Skeletal muscle satellite cell (primary cell): ENCODE data around the gene OGG1.

Source experiments
- H3K27me3 ChIP-seq: 2 replicates; pipeline ENCODE4 v1.7.0; 2013; ENCODE audit warnings: low read length; ENCODE audit not compliant: control insufficient read depth, insufficient read depth
- H3K36me3 ChIP-seq: 2 replicates; pipeline ENCODE4 v1.7.0; 2013; ENCODE audit warnings: mild to moderate bottlenecking, control low read depth, low read length; ENCODE audit not compliant: insufficient read depth
- H3K4me1 ChIP-seq: 2 replicates; pipeline ENCODE4 v1.7.0; 2013; ENCODE audit warnings: low read length; ENCODE audit not compliant: control insufficient read depth, insufficient read depth
- H3K4me2 ChIP-seq: 2 replicates; pipeline ENCODE4 v1.7.0; 2013; ENCODE audit warnings: mild to moderate bottlenecking, low read length
- H3K4me3 ChIP-seq: 2 replicates; pipeline ENCODE4 v1.7.0; 2013; ENCODE audit warnings: low read length
- H3K9ac ChIP-seq: 2 replicates; pipeline ENCODE4 v1.7.0; 2013; ENCODE audit warnings: mild to moderate bottlenecking, low read depth, low read length, moderate library complexity
- H3K9me3 ChIP-seq: replicated peaks from 2 replicates; pipeline ENCODE4 v1.7.0; 2013; ENCODE audit warnings: mild to moderate bottlenecking, control low read depth, low read length

Gene OGG1

GRCh38 chr3:9780458-9780812 is 30.7 kb downstream of the OGG1 start:
- Histone ChIP-seq H3K27me3 (no peaks in the 10 kb centered on the region), H3K4me2 (no peak overlapping the region), H3K4me1 (peaks cover 18% of the 10 kb centered on the region), H3K9me3 (no peaks in the 10 kb centered on the region), H3K4me3 (no peak overlapping the region), H3K36me3 (peaks cover 27% of the 10 kb centered on the region), H3K9ac (no peak overlapping the region)

- Histone ChIP-seq H3K4me1 (peaks cover 18% of the 10 kb centered on the region), H3K4me2 (no peak overlapping the region), H3K9me3 (no peaks in the 10 kb centered on the region), H3K9ac (no peak overlapping the region), H3K4me3 (no peak overlapping the region), H3K27me3 (no peaks in the 10 kb centered on the region), H3K36me3 (peaks cover 31% of the 10 kb centered on the region)
Measured at GRCh38 chr3:9780910-9781309, 31.2 kb downstream of the OGG1 start.

GRCh38 chr3:9781551-9781950 is 31.8 kb downstream of the OGG1 start:
- no peak overlapping the region for H3K4me2 ChIP-seq
- peaks cover 18% of the 10 kb centered on the region for H3K4me1 ChIP-seq
- H3K9me3 ChIP-seq = no peaks in the 10 kb centered on the region
- no peak overlapping the region for H3K9ac ChIP-seq
- H3K4me3 ChIP-seq = no peak overlapping the region
- peaks cover 36% of the 10 kb centered on the region for H3K36me3 ChIP-seq
- H3K27me3 ChIP-seq = no peaks in the 10 kb centered on the region

DNA sequence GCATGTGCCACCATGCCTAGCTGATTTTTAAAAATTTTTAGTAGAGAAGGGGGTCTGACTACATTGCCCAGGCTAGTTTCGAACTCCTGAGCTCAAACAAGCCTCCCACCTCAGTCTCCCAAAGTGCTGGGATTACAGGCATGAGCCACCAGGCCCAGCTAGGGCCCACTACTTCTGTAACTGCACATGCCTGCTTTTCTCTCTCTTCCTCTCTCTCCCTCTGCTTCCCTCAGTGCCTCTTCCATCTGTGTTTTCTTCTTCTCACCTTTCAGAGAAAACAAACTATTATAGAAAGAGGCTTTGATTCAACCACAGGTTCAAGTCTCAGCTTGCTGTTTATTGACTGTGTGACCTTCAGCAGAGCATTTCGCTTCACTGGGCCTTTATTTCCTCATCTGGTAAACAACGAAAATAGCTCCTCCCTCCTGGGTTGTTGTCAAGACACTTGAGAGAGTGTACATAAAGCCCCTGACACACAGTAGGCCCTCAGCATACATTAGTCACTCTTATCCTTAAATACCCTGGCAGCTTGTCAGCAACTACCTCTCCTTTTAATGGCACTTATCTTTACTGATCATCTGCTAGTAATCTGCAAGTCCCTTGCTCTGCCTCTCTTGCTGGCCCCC is 32.3 kb downstream of the OGG1 start:
- no peak overlapping the region for H3K9ac ChIP-seq
- H3K4me2 ChIP-seq = no peak overlapping the region
- H3K36me3 ChIP-seq = peaks cover 41% of the 10 kb centered on the region
- peaks cover 18% of the 10 kb centered on the region for H3K4me1 ChIP-seq
- H3K4me3 ChIP-seq = no peak overlapping the region
- H3K9me3 ChIP-seq = no peaks in the 10 kb centered on the region
- no peaks in the 10 kb centered on the region for H3K27me3 ChIP-seq

DNA sequence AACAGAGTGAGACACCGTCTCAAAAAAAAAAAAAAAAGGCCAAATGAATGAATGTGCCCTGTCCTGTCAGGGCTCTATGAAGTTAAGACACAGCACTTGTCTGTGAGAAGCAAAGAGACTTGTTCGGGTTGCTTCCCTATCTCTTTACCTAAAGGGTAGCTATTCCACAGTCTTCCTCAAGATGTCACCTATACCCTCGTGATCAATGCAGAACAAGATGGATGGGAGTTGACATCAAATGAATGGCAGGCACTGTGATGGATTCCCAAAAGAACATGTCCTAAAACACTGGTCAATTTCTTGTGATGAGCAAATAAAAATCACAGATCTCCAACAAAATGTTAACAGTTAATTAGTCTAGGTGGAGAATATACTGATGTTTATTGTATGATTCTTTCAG is 33.0 kb downstream of the OGG1 start:
- H3K4me2 ChIP-seq = no peak overlapping the region
- H3K9me3 ChIP-seq = no peaks in the 10 kb centered on the region
- no peak overlapping the region for H3K4me3 ChIP-seq
- peaks cover 48% of the 10 kb centered on the region for H3K36me3 ChIP-seq
- H3K27me3 ChIP-seq = no peaks in the 10 kb centered on the region
- peaks cover 14% of the 10 kb centered on the region for H3K4me1 ChIP-seq
- no peak overlapping the region for H3K9ac ChIP-seq

GRCh38 chr3:9783954-9784353 is 34.2 kb downstream of the OGG1 start:
- no peak overlapping the region for H3K4me2 ChIP-seq
- H3K27me3 ChIP-seq = no peaks in the 10 kb centered on the region
- H3K4me1 ChIP-seq = peaks cover 2% of the 10 kb centered on the region
- H3K4me3 ChIP-seq = no peak overlapping the region
- H3K9me3 ChIP-seq = no peaks in the 10 kb centered on the region
- no peak overlapping the region for H3K9ac ChIP-seq
- H3K36me3 ChIP-seq = peaks cover 50% of the 10 kb centered on the region

DNA sequence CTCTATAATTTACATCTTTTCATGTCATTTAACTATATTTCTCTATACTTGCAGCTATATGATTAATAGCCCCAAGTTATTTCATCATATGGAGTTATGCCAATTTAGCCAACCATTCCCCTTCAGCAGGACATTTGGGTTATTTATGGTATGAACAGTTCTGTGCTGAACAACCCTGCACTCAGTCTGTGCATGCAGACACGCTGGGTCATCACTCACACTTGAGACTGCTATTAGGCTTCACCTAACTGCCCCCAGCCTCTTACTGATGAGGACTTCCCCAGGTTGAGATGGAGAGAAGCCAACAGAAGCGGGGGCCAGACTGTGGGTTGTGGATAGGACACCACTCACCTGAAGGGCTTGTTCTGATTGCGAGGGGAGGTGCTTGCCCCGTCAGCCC is 35.2 kb downstream of the OGG1 start:
- H3K4me2 ChIP-seq = no peak overlapping the region
- H3K9ac ChIP-seq = no peak overlapping the region
- peaks cover 54% of the 10 kb centered on the region for H3K36me3 ChIP-seq
- no peaks in the 10 kb centered on the region for H3K4me1 ChIP-seq
- H3K27me3 ChIP-seq = no peaks in the 10 kb centered on the region
- no peaks in the 10 kb centered on the region for H3K9me3 ChIP-seq
- H3K4me3 ChIP-seq = no peak overlapping the region

DNA sequence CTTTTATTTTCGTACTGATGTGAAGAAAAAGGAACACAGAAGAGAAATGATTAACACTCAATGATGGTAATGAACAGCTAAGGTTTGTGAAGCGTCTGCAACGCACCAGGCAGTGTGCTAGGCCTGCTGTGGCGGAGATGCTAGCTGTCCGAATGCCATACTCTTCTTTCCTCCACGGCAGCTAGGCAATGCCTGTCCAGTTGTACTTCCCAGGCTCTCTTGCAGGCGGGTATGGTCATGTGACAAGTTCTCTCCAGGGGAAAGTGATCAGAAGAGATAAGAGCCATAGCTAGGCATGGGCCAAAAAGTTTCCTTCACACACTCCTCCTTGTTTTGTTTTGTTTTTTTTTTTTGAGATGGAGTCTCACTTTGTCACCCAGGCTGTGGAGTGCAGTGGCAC is 35.9 kb downstream of the OGG1 start:
- Histone ChIP-seq H3K36me3 (peaks cover 53% of the 10 kb centered on the region), H3K4me2 (no peak overlapping the region), H3K9me3 (no peaks in the 10 kb centered on the region)

DNA sequence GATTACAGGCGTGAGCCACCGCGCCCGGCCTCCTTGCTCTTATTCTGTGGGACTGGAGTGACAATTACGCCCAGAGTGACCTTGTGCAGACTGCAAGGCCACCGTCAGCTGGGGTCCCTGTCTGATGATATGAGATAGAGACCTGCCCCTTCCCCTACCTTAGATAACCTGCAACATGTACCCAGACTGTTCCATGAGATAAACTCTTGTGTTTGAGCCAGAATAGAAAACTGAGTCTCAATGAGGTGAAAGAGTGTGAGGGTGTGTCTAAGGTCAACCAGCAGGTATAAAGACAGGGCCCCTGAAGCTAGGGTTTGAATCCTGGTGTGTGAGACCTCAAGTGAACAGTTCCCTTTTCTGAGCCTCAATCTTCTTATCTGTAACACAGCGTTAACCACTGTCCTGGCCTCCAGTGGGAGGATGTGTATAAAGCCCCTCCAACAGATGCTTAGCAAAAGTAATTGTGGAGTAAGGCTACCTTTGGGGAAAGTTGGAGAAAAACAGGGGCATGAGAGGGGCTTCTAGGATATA is 36.5 kb downstream of the OGG1 start:
- peaks cover 49% of the 10 kb centered on the region for H3K36me3 ChIP-seq
- no peak overlapping the region for H3K4me3 ChIP-seq
- no peaks in the 10 kb centered on the region for H3K27me3 ChIP-seq
- no peak overlapping the region for H3K4me2 ChIP-seq
- peaks cover 6% of the 10 kb centered on the region for H3K4me1 ChIP-seq
- H3K9ac ChIP-seq = no peak overlapping the region
- H3K9me3 ChIP-seq = no peaks in the 10 kb centered on the region

More for the DNA sequence above, 35.9 kb downstream of the OGG1 start:
- H3K27me3 ChIP-seq = no peaks in the 10 kb centered on the region
- H3K4me1 ChIP-seq = no peaks in the 10 kb centered on the region
- no peak overlapping the region for H3K9ac ChIP-seq
- no peak overlapping the region for H3K4me3 ChIP-seq

- peaks cover 14% of the 10 kb centered on the region for H3K4me1 ChIP-seq
- H3K9me3 ChIP-seq = no peaks in the 10 kb centered on the region
- H3K4me3 ChIP-seq = no peak overlapping the region
- H3K27me3 ChIP-seq = no peaks in the 10 kb centered on the region
- peaks cover 49% of the 10 kb centered on the region for H3K36me3 ChIP-seq
- no peak overlapping the region for H3K4me2 ChIP-seq
- no peak overlapping the region for H3K9ac ChIP-seq
Measured at GRCh38 chr3:9786825-9787669, 37.3 kb downstream of the OGG1 start.

GRCh38 chr3:9787714-9788113 is 38.0 kb downstream of the OGG1 start:
- Histone ChIP-seq H3K27me3 (no peaks in the 10 kb centered on the region), H3K9ac (no peak overlapping the region), H3K4me3 (no peak overlapping the region), H3K36me3 (peaks cover 49% of the 10 kb centered on the region), H3K4me2 (no peak overlapping the region), H3K9me3 (no peaks in the 10 kb centered on the region), H3K4me1 (peaks cover 15% of the 10 kb centered on the region)
